HG02759 (cell line): ENCODE results near the gene DBNDD1.
A peak's percentile ranks its signal among the peaks of the same experiment; 100 is the strongest.

Source experiments
- ATAC-seq: cut with Tn5 transposase; IDR thresholded peaks from one replicate; pipeline ENCODE4 v1.9.1; 2021; ENCODE audit warnings: mild to moderate bottlenecking, moderate library complexity; ENCODE audit not compliant: unreplicated experiment

DBNDD1 gene

DNA sequence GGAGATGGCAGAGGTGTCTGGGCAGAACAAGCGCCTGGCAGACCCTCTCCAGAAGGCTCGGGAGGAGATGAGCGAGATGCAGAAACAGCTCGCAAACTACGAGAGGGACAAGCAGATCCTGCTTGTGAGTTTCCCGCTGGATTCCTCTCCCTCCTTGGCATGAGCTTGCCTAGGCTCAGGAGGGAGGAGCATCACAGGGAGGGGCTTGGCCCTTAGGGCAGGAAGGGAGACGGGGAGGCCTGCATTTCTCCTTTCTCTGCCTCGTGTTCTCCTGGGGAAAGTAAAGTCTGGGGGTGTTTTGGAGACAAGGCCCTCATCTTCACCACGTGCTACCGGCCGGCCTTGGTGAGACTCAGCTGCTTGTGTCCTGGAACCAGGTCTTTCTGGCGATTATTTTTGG lies 18.0 kb upstream of the DBNDD1 start:
- no peak for ATAC-seq

GRCh38 chr16:90035902-90036301 lies 16.6 kb upstream of the DBNDD1 start:
- ATAC-seq: no peak

- ATAC-seq: no peak
These were observed 15.2 kb upstream of the DBNDD1 start for GRCh38 chr16:90034504-90034903.

- ATAC-seq: no peak
These were observed 14.1 kb upstream of the DBNDD1 start for GRCh38 chr16:90033387-90033786.

DNA sequence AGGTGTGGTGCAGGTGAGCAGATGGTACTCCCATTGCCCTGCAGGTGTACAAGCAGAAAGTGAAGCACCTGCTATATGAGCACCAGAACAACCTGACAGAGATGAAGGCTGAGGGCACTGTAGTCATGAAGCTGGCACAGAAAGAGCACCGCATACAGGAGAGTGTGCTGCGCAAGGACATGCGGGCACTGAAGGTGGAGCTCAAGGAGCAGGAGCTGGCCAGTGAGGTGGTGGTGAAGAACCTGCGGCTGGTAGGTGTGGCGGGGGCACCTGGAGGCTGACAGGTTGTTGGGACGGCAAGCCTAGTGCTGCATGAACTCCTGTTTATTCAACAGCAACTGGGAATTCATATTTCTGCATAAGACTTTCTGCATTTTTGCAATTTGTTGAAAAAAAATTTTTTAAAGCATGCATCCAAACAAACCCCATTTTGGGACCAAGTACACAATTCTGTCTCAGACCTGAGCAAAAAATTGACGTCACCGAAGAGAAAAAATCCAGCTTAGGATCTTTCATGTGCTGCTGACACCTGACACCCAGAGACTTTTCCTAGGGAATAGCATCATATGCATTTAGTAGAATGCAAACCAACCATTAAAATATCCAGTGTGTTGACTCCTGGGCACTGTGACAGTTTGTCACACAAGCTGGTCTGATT lies 13.5 kb upstream of the DBNDD1 start:
- no peak for ATAC-seq

DNA sequence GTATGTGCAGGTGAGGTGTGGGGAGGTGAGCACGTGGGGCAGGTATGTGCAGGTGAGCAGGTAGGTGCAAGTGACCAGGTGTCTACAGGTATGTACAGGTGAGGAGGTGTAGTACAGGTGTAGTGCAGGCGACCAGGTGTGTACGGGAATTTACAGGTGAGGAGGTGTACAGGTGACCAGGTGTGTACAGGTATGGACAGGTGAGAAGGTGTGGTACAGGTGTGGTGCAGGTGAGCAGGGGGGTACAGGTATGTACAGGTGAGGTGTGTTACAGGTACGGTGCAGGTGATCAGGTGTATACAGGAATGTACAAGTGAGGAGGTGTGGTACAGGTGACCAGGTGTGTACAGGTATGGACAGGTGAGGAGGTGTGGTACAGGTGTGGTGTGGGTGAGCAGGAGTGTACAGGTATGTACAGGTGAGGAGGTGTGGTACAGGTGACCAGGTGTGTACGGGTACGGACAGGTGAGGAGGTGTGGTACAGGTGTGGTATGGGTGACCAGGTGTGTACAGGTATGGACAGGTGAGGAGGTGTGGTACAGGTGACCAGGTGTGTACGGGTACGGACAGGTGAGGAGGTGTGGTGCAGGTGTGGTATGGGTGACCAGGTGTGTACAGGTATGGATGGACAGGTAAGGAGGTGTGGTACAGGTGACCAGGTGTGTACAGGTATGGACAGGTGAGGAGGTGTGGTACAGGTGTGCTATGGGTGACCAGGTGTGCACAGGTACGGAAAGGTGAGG lies 12.8 kb upstream of the DBNDD1 start:
- ATAC-seq: no peak

- no peak for ATAC-seq
These were observed 12.1 kb upstream of the DBNDD1 start for GRCh38 chr16:90031186-90031930.

- no peak for ATAC-seq
These were observed 9.7 kb upstream of the DBNDD1 start for GRCh38 chr16:90028985-90029384.

GRCh38 chr16:90027611-90028010 lies 8.4 kb upstream of the DBNDD1 start:
- no peak for ATAC-seq

GRCh38 chr16:90026135-90026534 lies 6.9 kb upstream of the DBNDD1 start:
- ATAC-seq: no peak

GRCh38 chr16:90023078-90023447 lies 3.8 kb upstream of the DBNDD1 start:
- no peak for ATAC-seq

DNA sequence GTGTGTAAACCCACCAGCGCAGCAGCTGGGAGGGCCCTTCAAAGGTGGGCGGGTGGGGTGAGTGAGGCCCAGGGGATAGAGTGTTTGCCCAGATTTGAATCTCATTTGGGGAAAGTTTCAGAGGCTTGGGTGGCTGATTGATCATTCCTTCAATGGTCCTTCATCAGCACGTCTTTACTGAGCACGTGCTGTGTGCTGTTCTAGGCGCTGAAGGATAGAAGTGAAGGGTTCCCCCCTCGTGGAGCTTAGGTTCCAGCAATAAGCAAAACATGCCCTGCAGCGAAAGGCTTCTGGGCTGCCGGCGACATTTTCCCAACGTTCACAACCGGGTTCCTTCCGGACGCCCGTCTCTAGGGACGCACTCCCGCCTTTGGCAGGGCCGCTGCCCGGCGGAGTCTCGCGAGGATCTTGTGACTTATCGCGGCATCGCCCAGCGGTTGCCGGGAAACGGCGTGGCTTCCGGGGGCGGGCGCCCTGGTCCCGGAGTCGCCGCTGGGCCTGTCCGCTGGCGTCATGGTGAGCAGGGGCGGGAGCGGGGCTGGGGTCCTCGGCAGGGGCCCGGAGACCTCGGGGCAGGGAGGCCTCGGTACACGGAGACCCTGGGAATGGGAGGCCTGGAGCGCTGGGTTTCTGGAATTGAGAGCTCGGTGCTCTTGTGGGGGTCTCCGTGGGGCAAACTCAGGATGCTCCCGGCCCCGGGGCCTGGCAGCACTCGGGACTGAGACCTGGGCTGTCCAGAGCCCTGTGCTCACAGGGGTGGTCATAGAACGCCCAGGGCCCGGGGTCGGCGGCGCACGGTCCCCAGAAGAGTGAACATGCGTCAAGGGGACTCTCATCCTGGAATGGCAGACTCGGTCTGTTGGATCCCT lies 3.2 kb upstream of the DBNDD1 start:
- peak; percentile 78 for ATAC-seq

DNA sequence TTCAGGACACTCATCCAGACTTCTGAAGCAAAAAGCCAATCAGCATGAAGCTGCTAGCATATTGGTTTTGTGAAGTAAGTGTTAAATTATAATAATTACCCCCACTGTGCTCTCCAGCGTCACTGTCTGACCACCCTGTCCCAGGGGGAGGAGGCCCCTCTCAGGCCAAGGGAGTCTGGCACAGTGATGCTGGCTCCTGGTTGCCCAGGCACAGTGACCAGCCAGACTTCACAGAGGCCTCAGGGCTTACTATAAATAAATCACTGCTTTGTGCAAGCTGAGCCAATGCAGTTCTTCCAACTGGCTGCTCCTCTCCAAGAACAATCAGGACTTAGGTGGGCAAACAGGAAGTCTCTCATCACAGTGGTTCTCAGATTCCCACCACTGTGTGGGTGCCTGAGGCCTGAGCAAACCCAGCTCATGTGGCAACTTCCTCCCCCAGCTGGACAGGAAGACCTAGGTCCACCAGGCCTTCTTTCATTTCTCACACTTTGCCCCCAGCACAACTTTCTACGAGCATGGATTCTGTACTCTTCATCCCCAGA lies 1.7 kb upstream of the DBNDD1 start:
- ATAC-seq: no peak

DNA sequence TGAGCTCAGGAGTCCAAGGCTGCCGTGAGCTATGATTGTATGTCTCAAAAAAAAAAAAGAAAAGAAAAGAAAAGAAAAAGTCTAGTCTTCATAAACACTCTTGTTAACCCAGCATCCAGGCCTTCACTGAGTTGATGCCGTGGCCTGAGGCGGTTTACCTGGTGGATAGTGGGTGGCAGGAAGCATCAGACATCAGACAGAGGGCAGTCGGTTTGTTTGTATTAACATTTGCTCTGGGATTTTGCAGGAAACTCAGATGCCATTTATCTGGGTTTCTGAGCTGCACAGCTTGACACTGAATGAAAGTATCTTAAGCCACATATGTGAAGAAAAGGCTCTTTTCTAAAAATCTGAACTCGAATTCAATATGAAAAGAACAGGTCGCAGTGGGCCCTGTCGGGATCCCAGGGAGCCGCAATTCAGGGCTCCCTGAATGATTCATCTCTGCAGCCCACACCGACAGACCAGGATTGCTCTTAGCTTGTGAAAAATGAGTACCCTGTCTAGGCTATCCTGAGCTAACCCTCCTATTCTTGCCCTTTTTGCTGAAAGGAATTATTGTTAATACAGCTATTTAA lies 1.1 kb upstream of the DBNDD1 start:
- no peak for ATAC-seq

DNA sequence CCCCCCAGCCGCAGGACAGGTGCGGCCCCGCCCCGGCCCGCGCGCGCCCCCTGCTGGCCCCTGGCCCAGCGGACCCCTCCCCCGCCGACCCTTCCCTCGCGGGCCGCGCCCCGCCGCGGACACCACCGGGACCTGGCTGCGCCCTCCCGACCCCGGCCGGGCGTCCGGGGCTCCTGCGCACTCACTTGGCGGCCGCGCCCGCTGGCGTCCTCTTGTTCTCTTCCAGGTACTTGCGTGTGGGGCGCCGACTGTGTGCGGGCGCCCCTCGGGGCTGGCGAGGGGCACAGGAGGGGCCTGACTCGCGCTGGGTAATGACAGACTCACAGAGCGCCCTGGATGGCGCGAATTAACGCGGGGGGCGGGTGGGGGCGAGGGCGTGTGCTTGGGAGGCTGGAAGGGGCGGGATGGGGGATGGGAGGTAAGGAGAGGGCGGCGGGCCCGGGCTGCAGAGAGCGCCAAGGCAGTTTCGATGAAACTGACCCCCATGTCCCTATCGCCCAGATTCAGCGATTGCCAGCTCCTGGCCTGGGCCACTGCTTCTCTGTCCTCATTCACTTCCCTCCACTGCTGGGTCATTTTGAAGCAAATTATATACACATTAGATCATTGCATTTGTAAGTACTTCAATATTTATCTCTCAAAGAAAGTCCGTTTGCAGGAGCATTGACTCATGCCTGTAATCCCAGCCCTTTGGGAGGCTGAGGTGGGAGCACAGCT lies 445 bp upstream of the DBNDD1 start:
- peak; percentile 47 for ATAC-seq

GRCh38 chr16:90018297-90018651 lies 982 bp downstream of the DBNDD1 start:
- ATAC-seq: no peak

GRCh38 chr16:90016339-90016950 lies 2.8 kb downstream of the DBNDD1 start:
- no peak for ATAC-seq

DNA sequence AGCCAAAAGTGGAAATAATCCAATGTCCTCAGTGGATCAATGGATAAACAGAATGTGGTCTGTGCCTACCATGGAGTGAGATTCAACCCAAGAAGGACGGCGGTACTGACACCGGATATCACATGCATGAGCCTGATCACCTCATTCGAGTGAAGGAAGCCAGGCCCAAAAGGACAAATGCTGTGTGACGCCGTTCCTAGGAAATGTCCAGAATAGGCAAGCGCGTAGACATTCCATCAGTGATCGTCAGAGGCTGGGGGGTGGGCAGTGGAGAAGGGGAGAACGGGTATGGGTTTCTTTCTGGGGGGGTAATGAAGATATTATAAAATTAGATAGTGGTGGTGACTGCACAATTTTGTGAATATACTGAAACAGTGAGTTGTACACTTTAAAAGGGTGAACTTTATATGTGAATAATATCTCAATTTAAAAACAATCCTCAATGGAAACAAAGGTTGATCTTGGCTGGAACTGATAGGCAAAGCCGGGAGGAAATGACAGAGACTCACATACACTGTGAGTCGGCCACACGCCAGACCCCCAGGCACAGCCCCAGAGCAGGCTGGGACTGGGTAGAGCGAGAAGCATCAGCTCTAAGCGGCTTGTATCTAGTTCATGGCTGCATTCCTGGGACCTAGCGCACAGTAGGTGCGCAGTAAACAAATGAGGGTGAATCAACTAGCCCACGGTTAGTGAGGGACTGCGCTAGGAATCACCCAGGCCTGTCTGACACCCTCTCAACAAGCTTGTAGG lies 3.5 kb downstream of the DBNDD1 start:
- ATAC-seq: no peak
